Omental fat pad (tissue), 4 donors: ENCODE data around the gene HPDL. TPM values are rescaled to one million over a fixed set of nuclear protein-coding genes. Genes with fewer than 3 reads are reported as not detected.

ENCODE experiments used
- ATAC-seq: fragments of 150-250 bp; one replicate; pipeline ENCODE4 v1.9.1; 2016; ENCODE audit warnings: mild to moderate bottlenecking, moderate library complexity; ENCODE audit not compliant: low FRiP score
- DNase-seq: peaks from one replicate; pipeline ENCODE4 v3.0.0-alpha.2; 2019; ENCODE audit warnings: low spot score
- CTCF ChIP-seq, 3 donors: fragments of 450-650 bp; IDR thresholded peaks; one replicate each; pipeline ENCODE4 v1.5.1; 2016 to 2017; ENCODE audit warnings: antibody characterized with exemption in 3 of 3, mild to moderate bottlenecking in 3 of 3, moderate library complexity in 2 of 3
- total RNA-seq, 4 donors: library from RNA; depleted of rRNA; stranded (reverse); fragments of >200 nt; gene quantifications; one replicate each; pipeline ENCODE4 v1.1.0, GENCODE V29; 2016

HPDL gene
- total RNA-seq, 4 donors from 2014 or later = 2.0 TPM; not detected in 3

- no peak for DNase-seq
- TF ChIP-seq CTCF (IDR thresholded peaks at IDR 0.05) = no peak
- no peak for ATAC-seq
Observed at GRCh38 chr1:45299981-45300668, 26.6 kb upstream of the HPDL start.

GRCh38 chr1:45300669-45300997 lies 26.1 kb upstream of the HPDL start:
- ATAC-seq (no peak), DNase-seq (no peak)
- no peak for TF ChIP-seq CTCF (IDR thresholded peaks at IDR 0.05)

GRCh38 chr1:45302505-45303150 lies 24.1 kb upstream of the HPDL start:
- no peak for ATAC-seq
- no peak for DNase-seq
- TF ChIP-seq CTCF (IDR thresholded peaks at IDR 0.05) = no peak

- peak; percentile 86 for DNase-seq
- ATAC-seq = peak; percentile 97
- TF ChIP-seq CTCF (IDR thresholded peaks at IDR 0.05) = peak in 1 of 3 donors; percentile 46
Observed at GRCh38 chr1:45303520-45304310, 23.0 kb upstream of the HPDL start.

GRCh38 chr1:45304311-45305081 lies 22.2 kb upstream of the HPDL start:
- ATAC-seq = no peak
- no peak for DNase-seq
- TF ChIP-seq CTCF (IDR thresholded peaks at IDR 0.05) = no peak

GRCh38 chr1:45305231-45305630 lies 21.5 kb upstream of the HPDL start:
- ATAC-seq (no peak), DNase-seq (no peak)
- TF ChIP-seq CTCF (IDR thresholded peaks at IDR 0.05) = no peak
